A549 (cell line): ENCODE measurements around the gene NFYC. TPM values are rescaled to one million over a fixed set of nuclear protein-coding genes. Genes with fewer than 3 reads are reported as not detected.

Source experiments
- ATAC-seq, 2 experiments: fragments of 200-7000 bp in 1 of 2; fragments of >200 bp in 1 of 2; cut with Nextera tagmentation in 1 of 2; cut with Tn5 transposase in 1 of 2; 3 replicates each; pipeline versions ENCODE4 v1.8.0 to v1.9.1; 2018 to 2020; ENCODE audit warnings: mild to moderate bottlenecking in 1 of 2, moderate library complexity in 1 of 2
- CTCF ChIA-PET: fragments of 300-600 bp; sonication (Branson Sonifier 250); formaldehyde crosslinking; extraction: SDS; loops from one replicate; lab custom pipeline; 2021; ENCODE audit warnings: antibody characterized with exemption, inconsistent platforms; lab: Yijun Ruan, JAX
- POLR2A ChIA-PET: fragments of 350-600 bp; formaldehyde crosslinking; extraction: SDS; loops from one replicate; lab custom pipeline; 2021; ENCODE audit warnings: antibody characterized with exemption, inconsistent platforms; lab: Yijun Ruan, JAX
- DNase-seq, 2 experiments: peaks; one replicate each; pipeline versions ENCODE4 v3.0.0 to v3.0.0-alpha.2; 2011 to 2016; ENCODE audit warnings: low read depth in 1 of 2, low spot score in 1 of 2
- FAIRE-seq: peaks from 2 replicates; lab custom pipeline; 2011; peaks lifted over from hg19 to GRCh38; lab: Jason Lieb, UNC
- H3K27ac ChIP-seq, 2 experiments: fragments of >200 bp; sonication (Bioruptor Twin); formaldehyde crosslinking; 3 replicates each; pipeline ENCODE4 v1.5.1; 2016 to 2017
- H3K4me1 ChIP-seq: fragments of >200 bp; sonication (Bioruptor Twin); formaldehyde crosslinking; 3 replicates; pipeline ENCODE4 v1.6.1; 2016
- H3K4me2 ChIP-seq: fragments of >200 bp; sonication (Bioruptor Twin); formaldehyde crosslinking; 3 replicates; pipeline ENCODE4 v1.6.1; 2016
- H3K4me3 ChIP-seq: fragments of >200 bp; sonication (Bioruptor Twin); formaldehyde crosslinking; 3 replicates; pipeline ENCODE4 v1.5.1; 2016
- H3K9me3 ChIP-seq: fragments of >200 bp; sonication (Bioruptor Twin); formaldehyde crosslinking; 3 replicates; pipeline ENCODE4 v1.6.1; 2016
- BHLHE40 ChIP-seq: IDR thresholded peaks from 2 replicates; pipeline ENCODE4 v1.6.1; 2012; ENCODE audit warnings: low read depth, low read length, inconsistent platforms
- CBX2 ChIP-seq: fragments of 200-600 bp; sonication (generic); IDR thresholded peaks from 2 replicates; pipeline ENCODE4 v1.6.1; 2016; ENCODE audit warnings: low read depth, mild to moderate bottlenecking, borderline replicate concordance
- CBX8 ChIP-seq: fragments of 200-600 bp; sonication (generic); IDR thresholded peaks from 2 replicates; pipeline ENCODE4 v1.6.1; 2016
- CHD2 ChIP-seq: fragments of 150-350 bp; IDR thresholded peaks from 2 replicates; pipeline ENCODE4 v1.6.1; 2014; ENCODE audit warnings: low read length; ENCODE audit not compliant: partially characterized antibody
- EHMT2 ChIP-seq: fragments of 200-600 bp; sonication (generic); IDR thresholded peaks from 2 replicates; pipeline ENCODE4 v1.6.1; 2016; ENCODE audit warnings: antibody characterized with exemption, low read depth, mild to moderate bottlenecking, moderate library complexity
- FOSL2 ChIP-seq, 2 experiments: fragments of 450-650 bp in 1 of 2; fragments of >200 bp in 1 of 2; sonication (Bioruptor Twin) in 1 of 2; formaldehyde crosslinking; IDR thresholded peaks; 2 replicates each; pipeline versions ENCODE4 v1.5.0 to v1.6.1; 2016 to 2020; ENCODE audit warnings: mild to moderate bottlenecking in 1 of 2, moderate library complexity in 1 of 2
- GATA3 ChIP-seq: IDR thresholded peaks from 2 replicates; pipeline ENCODE4 v1.6.1; 2012; ENCODE audit warnings: borderline replicate concordance
- HDAC2 ChIP-seq: fragments of 200-600 bp; sonication (generic); IDR thresholded peaks from 2 replicates; pipeline ENCODE4 v1.6.1; 2016
- HOXB13 ChIP-seq: fragments of 250-450 bp; sonication (Bioruptor Pico); IDR thresholded peaks from 2 replicates; pipeline ENCODE4 v1.5.0; 2020; ENCODE audit warnings: low read depth, mild to moderate bottlenecking, moderate library complexity
- JUN ChIP-seq, 2 experiments: fragments of >200 bp; sonication (Bioruptor Twin); formaldehyde crosslinking; IDR thresholded peaks; 2 replicates in 1 of 2; 3 replicates in 1 of 2; pipeline ENCODE4 v1.6.1; 2016 to 2017
- KDM5A ChIP-seq: fragments of 200-600 bp; sonication (generic); IDR thresholded peaks from 2 replicates; pipeline ENCODE4 v1.6.1; 2016; ENCODE audit warnings: antibody characterized with exemption, mild to moderate bottlenecking
- MAX ChIP-seq: IDR thresholded peaks from 2 replicates; pipeline ENCODE4 v1.6.1; 2012
- MAZ ChIP-seq: fragments of 150-350 bp; IDR thresholded peaks from 2 replicates; pipeline ENCODE4 v1.6.1; 2014; ENCODE audit warnings: antibody characterized with exemption, low read depth, low read length, borderline replicate concordance
- NFE2L2 ChIP-seq: fragments of 150-350 bp; conservative IDR thresholded peaks from 2 replicates; pipeline ENCODE4 v1.6.1; 2014; ENCODE audit warnings: low read length
- NR3C1 ChIP-seq: fragments of >200 bp; sonication (Bioruptor Twin); formaldehyde crosslinking; IDR thresholded peaks from 3 replicates; pipeline ENCODE4 v1.6.1; 2017
- POLR2AphosphoS2 ChIP-seq: conservative IDR thresholded peaks from 2 replicates; pipeline ENCODE4 v1.6.1; 2012; ENCODE audit warnings: low read length, improper control_type of control experiment, inconsistent platforms
- RARB ChIP-seq: fragments of 250-450 bp; sonication (Bioruptor Pico); IDR thresholded peaks from 2 replicates; pipeline ENCODE4 v1.8.0; 2021; ENCODE audit warnings: mild to moderate bottlenecking, moderate library complexity
- RNF2 ChIP-seq: fragments of 200-600 bp; sonication (generic); IDR thresholded peaks from 2 replicates; pipeline ENCODE4 v1.6.1; 2016; ENCODE audit warnings: low read depth, mild to moderate bottlenecking, antibody characterized with exemption, moderate library complexity, borderline replicate concordance
- SREBF2 ChIP-seq: fragments of 450-650 bp; IDR thresholded peaks from 2 replicates; pipeline ENCODE4 v1.6.1; 2014; ENCODE audit warnings: mild to moderate bottlenecking, moderate library complexity
- TP53 ChIP-seq: fragments of 250-450 bp; sonication (Bioruptor Pico); IDR thresholded peaks from 2 replicates; pipeline ENCODE4 v1.5.0; 2021; ENCODE audit warnings: mild to moderate bottlenecking, moderate library complexity
- ZC3H11A ChIP-seq: fragments of 450-650 bp; IDR thresholded peaks from 2 replicates; pipeline ENCODE4 v1.6.1; 2014; ENCODE audit warnings: antibody characterized with exemption, mild to moderate bottlenecking
- ZFP36 ChIP-seq: fragments of 450-650 bp; IDR thresholded peaks from 2 replicates; pipeline ENCODE4 v1.6.1; 2014; ENCODE audit warnings: borderline replicate concordance; ENCODE audit not compliant: partially characterized antibody
- WGBS: methylation state at CpG from one replicate; pipeline ENCODE4 v1.1.6; 2017; ENCODE audit errors: missing lambda C conversion rate; 5-methylcytosine and 5-hydroxymethylcytosine counted together
- polyA plus RNA-seq, 4 experiments: library from polyadenylated mRNA; depleted of rRNA in 3 of 4; stranded (reverse); fragments of >200 nt; fragmentation: RNase III in 1 of 4; extraction: RNeasy Plus Mini Kit Qiagen cat#74134 plus additional on column Dnase treatment in 1 of 4; gene quantifications; 2 replicates in 3 of 4; 3 replicates in 1 of 4; pipeline ENCODE4 v1.2.3, GENCODE V29; 2011 to 2017
- TF ChIP-seq, protein P1 (sequence below): fragments of 250-450 bp; sonication (Bioruptor Pico); IDR thresholded peaks from 2 replicates; pipeline ENCODE4 v1.5.0; 2021; ENCODE audit warnings: mild to moderate bottlenecking, moderate library complexity, borderline replicate concordance
- TF ChIP-seq, protein P2 (sequence below): fragments of >200 bp; sonication (Bioruptor Twin); formaldehyde crosslinking; IDR thresholded peaks from 3 replicates; pipeline ENCODE4 v1.5.1; 2016
- TF ChIP-seq, protein P3 (sequence below): fragments of 200-600 bp; sonication (generic); IDR thresholded peaks from 2 replicates; pipeline ENCODE4 v1.6.1; 2016; ENCODE audit warnings: antibody characterized with exemption, mild to moderate bottlenecking, moderate library complexity

Gene NFYC
- polyA plus RNA-seq, 2 of the 4 experiments (the other 2 are of a cell fraction) = 35.1 to 43.4 TPM

DNA sequence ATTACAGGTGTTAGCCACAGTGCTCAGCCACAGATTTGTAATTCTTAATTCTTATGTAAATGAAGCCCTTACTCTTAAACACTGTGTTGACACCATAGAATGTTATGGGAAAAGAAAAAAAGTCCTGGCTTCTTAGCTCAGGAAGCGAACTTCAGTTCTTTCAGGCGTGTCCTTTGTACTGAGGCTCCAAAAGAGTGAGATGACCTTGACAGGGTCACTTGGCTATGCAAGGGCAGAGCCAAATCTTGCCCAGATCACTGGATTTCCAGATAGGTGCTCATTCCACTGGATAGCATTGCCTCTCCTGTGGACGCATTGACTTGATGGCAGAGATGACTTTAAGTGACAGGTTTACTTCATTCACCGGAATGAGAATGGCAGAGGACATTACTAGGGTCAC, 4.8 kb downstream of the NFYC start (continued):
- TF ChIP-seq CHD2 (no peak), ZFP36 (no peak), TP53 (CRISPR knock-in tag) (no peak), SREBF2 (no peak), EHMT2 (no peak), NFE2L2 (no peak)

GRCh38 chr1:40697436-40697835, 5.9 kb downstream of the NFYC start:
- DNase-seq = no peak
- no peak for FAIRE-seq
- TF ChIP-seq CHD2 (no peak), NR3C1 (no peak), MAZ (no peak), RNF2 (no peak), MAX (no peak), RARB (CRISPR knock-in tag) (no peak), BHLHE40 (no peak), CBX2 (no peak), EHMT2 (no peak), HDAC2 (no peak), CBX8 (no peak), TP53 (CRISPR knock-in tag) (no peak)
- TF ChIP-seq, protein P1, sequence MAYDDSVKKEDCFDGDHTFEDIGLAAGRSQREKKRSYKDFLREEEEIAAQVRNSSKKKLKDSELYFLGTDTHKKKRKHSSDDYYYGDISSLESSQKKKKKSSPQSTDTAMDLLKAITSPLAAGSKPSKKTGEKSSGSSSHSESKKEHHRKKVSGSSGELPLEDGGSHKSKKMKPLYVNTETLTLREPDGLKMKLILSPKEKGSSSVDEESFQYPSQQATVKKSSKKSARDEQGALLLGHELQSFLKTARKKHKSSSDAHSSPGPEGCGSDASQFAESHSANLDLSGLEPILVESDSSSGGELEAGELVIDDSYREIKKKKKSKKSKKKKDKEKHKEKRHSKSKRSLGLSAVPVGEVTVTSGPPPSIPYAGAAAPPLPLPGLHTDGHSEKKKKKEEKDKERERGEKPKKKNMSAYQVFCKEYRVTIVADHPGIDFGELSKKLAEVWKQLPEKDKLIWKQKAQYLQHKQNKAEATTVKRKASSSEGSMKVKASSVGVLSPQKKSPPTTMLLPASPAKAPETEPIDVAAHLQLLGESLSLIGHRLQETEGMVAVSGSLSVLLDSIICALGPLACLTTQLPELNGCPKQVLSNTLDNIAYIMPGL (CRISPR knock-in tag) = no peak
- TF ChIP-seq, protein P2, sequence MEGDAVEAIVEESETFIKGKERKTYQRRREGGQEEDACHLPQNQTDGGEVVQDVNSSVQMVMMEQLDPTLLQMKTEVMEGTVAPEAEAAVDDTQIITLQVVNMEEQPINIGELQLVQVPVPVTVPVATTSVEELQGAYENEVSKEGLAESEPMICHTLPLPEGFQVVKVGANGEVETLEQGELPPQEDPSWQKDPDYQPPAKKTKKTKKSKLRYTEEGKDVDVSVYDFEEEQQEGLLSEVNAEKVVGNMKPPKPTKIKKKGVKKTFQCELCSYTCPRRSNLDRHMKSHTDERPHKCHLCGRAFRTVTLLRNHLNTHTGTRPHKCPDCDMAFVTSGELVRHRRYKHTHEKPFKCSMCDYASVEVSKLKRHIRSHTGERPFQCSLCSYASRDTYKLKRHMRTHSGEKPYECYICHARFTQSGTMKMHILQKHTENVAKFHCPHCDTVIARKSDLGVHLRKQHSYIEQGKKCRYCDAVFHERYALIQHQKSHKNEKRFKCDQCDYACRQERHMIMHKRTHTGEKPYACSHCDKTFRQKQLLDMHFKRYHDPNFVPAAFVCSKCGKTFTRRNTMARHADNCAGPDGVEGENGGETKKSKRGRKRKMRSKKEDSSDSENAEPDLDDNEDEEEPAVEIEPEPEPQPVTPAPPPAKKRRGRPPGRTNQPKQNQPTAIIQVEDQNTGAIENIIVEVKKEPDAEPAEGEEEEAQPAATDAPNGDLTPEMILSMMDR = no peak
- peaks cover 13% of the 10 kb centered on the region for H3K4me1 ChIP-seq
- ChIA-PET CTCF (interaction anchor here (1.1 kb wide), 1 partner anchor 19 kb away, joined by 3 read pairs; no protein-coding TSS in a partner anchor), POLR2A (no interaction called here)
- H3K4me2 ChIP-seq = no peak overlapping the region
- no peak overlapping the region for H3K27ac ChIP-seq
- no peak for ATAC-seq
- no peaks in the 10 kb centered on the region for H3K9me3 ChIP-seq
- WGBS = 90% methylated on average over 5 of the region's 5 CpGs
- H3K4me3 ChIP-seq = no peak overlapping the region

GRCh38 chr1:40699787-40700186, 8.3 kb downstream of the NFYC start:
- no peak for TF ChIP-seq ZC3H11A
- TF ChIP-seq NFE2L2 = no peak
- no peak for TF ChIP-seq HOXB13 (CRISPR knock-in tag)
- TF ChIP-seq HDAC2 = no peak
- no peak for TF ChIP-seq EHMT2
- no peak for TF ChIP-seq JUN (IDR thresholded peaks at IDR 0.05)
- no peak for TF ChIP-seq POLR2AphosphoS2
- TF ChIP-seq, protein P3, sequence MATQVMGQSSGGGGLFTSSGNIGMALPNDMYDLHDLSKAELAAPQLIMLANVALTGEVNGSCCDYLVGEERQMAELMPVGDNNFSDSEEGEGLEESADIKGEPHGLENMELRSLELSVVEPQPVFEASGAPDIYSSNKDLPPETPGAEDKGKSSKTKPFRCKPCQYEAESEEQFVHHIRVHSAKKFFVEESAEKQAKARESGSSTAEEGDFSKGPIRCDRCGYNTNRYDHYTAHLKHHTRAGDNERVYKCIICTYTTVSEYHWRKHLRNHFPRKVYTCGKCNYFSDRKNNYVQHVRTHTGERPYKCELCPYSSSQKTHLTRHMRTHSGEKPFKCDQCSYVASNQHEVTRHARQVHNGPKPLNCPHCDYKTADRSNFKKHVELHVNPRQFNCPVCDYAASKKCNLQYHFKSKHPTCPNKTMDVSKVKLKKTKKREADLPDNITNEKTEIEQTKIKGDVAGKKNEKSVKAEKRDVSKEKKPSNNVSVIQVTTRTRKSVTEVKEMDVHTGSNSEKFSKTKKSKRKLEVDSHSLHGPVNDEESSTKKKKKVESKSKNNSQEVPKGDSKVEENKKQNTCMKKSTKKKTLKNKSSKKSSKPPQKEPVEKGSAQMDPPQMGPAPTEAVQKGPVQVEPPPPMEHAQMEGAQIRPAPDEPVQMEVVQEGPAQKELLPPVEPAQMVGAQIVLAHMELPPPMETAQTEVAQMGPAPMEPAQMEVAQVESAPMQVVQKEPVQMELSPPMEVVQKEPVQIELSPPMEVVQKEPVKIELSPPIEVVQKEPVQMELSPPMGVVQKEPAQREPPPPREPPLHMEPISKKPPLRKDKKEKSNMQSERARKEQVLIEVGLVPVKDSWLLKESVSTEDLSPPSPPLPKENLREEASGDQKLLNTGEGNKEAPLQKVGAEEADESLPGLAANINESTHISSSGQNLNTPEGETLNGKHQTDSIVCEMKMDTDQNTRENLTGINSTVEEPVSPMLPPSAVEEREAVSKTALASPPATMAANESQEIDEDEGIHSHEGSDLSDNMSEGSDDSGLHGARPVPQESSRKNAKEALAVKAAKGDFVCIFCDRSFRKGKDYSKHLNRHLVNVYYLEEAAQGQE = no peak
- no peak for TF ChIP-seq GATA3
- no peak for TF ChIP-seq KDM5A
- no peak for TF ChIP-seq CBX8
- no peak for TF ChIP-seq MAX
- no peak for TF ChIP-seq TP53 (CRISPR knock-in tag)
- no peak for TF ChIP-seq FOSL2 (IDR thresholded peaks at IDR 0.05)
- TF ChIP-seq FOSL2 (CRISPR knock-in tag; IDR thresholded peaks at IDR 0.05) = no peak
- H3K4me1 ChIP-seq = peaks cover 14% of the 10 kb centered on the region; the same call in 2 of the 3 replicates
- no peak for FAIRE-seq
- ChIA-PET POLR2A (no interaction called here), CTCF (no interaction called here)
- WGBS = 79% methylated on average over 6 of the region's 6 CpGs
- no peak for ATAC-seq
- H3K27ac ChIP-seq = no peak overlapping the region
- H3K4me2 ChIP-seq = no peak overlapping the region
- no peak overlapping the region for H3K4me3 ChIP-seq
- no peaks in the 10 kb centered on the region for H3K9me3 ChIP-seq
- DNase-seq = no peak
